SK-N-SH (cell line): ENCODE measurements around the gene MSANTD3. TPM values are rescaled to one million over a fixed set of nuclear protein-coding genes. Genes with fewer than 3 reads are reported as not detected.

Experiments used
- CTCF ChIA-PET: fragments of 300-600, 350-600 bp; formaldehyde crosslinking; extraction: SDS; loops from one replicate; lab custom pipeline; 2021; lab: Yijun Ruan, JAX
- POLR2A ChIA-PET: fragments of 350-600 bp; sonication (Branson Sonifier 250); formaldehyde crosslinking; extraction: SDS; loops from one replicate; lab custom pipeline; 2020; ENCODE audit warnings: antibody characterized with exemption, inconsistent platforms; lab: Yijun Ruan, JAX
- DNase-seq: peaks from one replicate; pipeline ENCODE4 v3.0.0; 2012
- H2AFZ ChIP-seq: fragments of 200-600 bp; sonication (generic); 2 replicates; pipeline ENCODE4 v1.8.1; 2016; ENCODE audit warnings: antibody characterized with exemption, mild to moderate bottlenecking, low read depth
- H3F3A ChIP-seq: fragments of 200-600 bp; sonication (generic); replicated peaks from 2 replicates; pipeline ENCODE3; 2016; ENCODE audit warnings: antibody characterized with exemption, mild to moderate bottlenecking; ENCODE audit not compliant: insufficient read depth
- H3K27ac ChIP-seq, 2 experiments: fragments of 200-500 bp in 1 of 2; fragments of 200-600 bp in 1 of 2; sonication (Bioruptor generic) in 1 of 2; sonication (generic), shearing (Covaris generic) in 1 of 2; 2 replicates each; pipeline versions ENCODE4 v1.5.1 to v1.6.1; 2014 to 2016; ENCODE audit warnings: low read depth in 2 of 2, inconsistent platforms in 1 of 2, low read length in 1 of 2, mild to moderate bottlenecking in 1 of 2, mixed read lengths in 1 of 2
- H3K27me3 ChIP-seq: fragments of 200-600 bp; sonication (generic), shearing (Covaris generic); 2 replicates; pipeline ENCODE4 v1.6.1; 2016; ENCODE audit warnings: mixed run types; ENCODE audit not compliant: insufficient read depth
- H3K36me3 ChIP-seq, 2 experiments: fragments of 200-500 bp in 1 of 2; fragments of 200-600 bp in 1 of 2; sonication (Bioruptor generic) in 1 of 2; sonication (generic) in 1 of 2; replicated peaks in 1 of 2; 2 replicates each; pipeline versions ENCODE3 to v1.5.1; 2014 to 2016; ENCODE audit warnings: low read length in 1 of 2, mild to moderate bottlenecking in 1 of 2; ENCODE audit not compliant: insufficient read depth in 2 of 2, control insufficient read depth in 1 of 2
- H3K4me1 ChIP-seq, 2 experiments: fragments of 200-500 bp in 1 of 2; fragments of 200-600 bp in 1 of 2; sonication (Bioruptor generic) in 1 of 2; sonication (generic), shearing (Covaris generic) in 1 of 2; 2 replicates each; pipeline versions ENCODE4 v1.5.1 to v1.6.1; 2014 to 2016; ENCODE audit warnings: low read depth in 1 of 2, low read length in 1 of 2, mixed run types in 1 of 2; ENCODE audit not compliant: insufficient read depth in 2 of 2, control insufficient read depth in 1 of 2
- H3K4me2 ChIP-seq: fragments of 200-600 bp; sonication (generic), shearing (Covaris generic); 2 replicates; pipeline ENCODE4 v1.6.1; 2017; ENCODE audit warnings: mixed run types
- H3K4me3 ChIP-seq, 2 experiments: fragments of 200-500 bp in 1 of 2; fragments of 200-600 bp in 1 of 2; sonication (Bioruptor generic) in 1 of 2; sonication (generic), shearing (Covaris generic) in 1 of 2; 2 replicates each; pipeline versions ENCODE4 v1.5.1 to v1.8.1; 2014 to 2016; ENCODE audit warnings: low read depth in 2 of 2, inconsistent platforms in 1 of 2, low read length in 1 of 2, mild to moderate bottlenecking in 1 of 2, mixed read lengths in 1 of 2, moderate library complexity in 1 of 2
- H3K79me2 ChIP-seq: fragments of 200-600 bp; sonication (generic); 2 replicates; pipeline ENCODE4 v1.8.1; 2017; ENCODE audit warnings: mild to moderate bottlenecking; ENCODE audit not compliant: insufficient read depth
- H3K9ac ChIP-seq: fragments of 200-600 bp; sonication (generic); 2 replicates; pipeline ENCODE4 v1.6.1; 2017; ENCODE audit warnings: mixed run types
- H3K9me2 ChIP-seq: fragments of 200-600 bp; sonication (generic); 2 replicates; pipeline ENCODE4 v1.6.1; 2017; ENCODE audit warnings: mixed run types
- H3K9me3 ChIP-seq: fragments of 200-600 bp; sonication (generic); 2 replicates; pipeline ENCODE4 v1.6.1; 2017; ENCODE audit warnings: mixed run types, mild to moderate bottlenecking, moderate library complexity
- H4K20me1 ChIP-seq: fragments of 200-600 bp; sonication (generic); 2 replicates; pipeline ENCODE4 v1.6.1; 2017; ENCODE audit warnings: mild to moderate bottlenecking, mixed run types; ENCODE audit not compliant: insufficient read depth
- CTCF ChIP-seq: fragments of 200-600 bp; sonication (generic); IDR thresholded peaks from 2 replicates; pipeline ENCODE4 v1.6.1; 2017; ENCODE audit warnings: antibody characterized with exemption, mild to moderate bottlenecking, moderate library complexity
- ELF1 ChIP-seq: IDR thresholded peaks from 2 replicates; pipeline ENCODE4 v1.4.0; 2012
- EP300 ChIP-seq, 2 experiments: IDR thresholded peaks; 2 replicates each; pipeline versions ENCODE4 v1.4.0 to v1.6.1; 2012; ENCODE audit warnings: borderline replicate concordance in 1 of 2, low read depth in 1 of 2, low read length in 1 of 2
- EZH2phosphoT487 ChIP-seq: fragments of 200-600 bp; sonication (generic); IDR thresholded peaks from 2 replicates; pipeline ENCODE4 v1.6.1; 2017; ENCODE audit warnings: low read depth, mixed run types, mild to moderate bottlenecking, antibody characterized with exemption, moderate library complexity, borderline replicate concordance
- FOXJ3 ChIP-seq: sonication (generic); formaldehyde crosslinking; IDR thresholded peaks from 2 replicates; pipeline ENCODE4 v1.5.1; 2020; ENCODE audit warnings: mild to moderate bottlenecking, missing genetic modification reagents
- FOXM1 ChIP-seq: IDR thresholded peaks from 2 replicates; pipeline ENCODE4 v1.4.0; 2012; ENCODE audit warnings: low read depth, mild to moderate bottlenecking
- GATA2 ChIP-seq: sonication (generic); formaldehyde crosslinking; IDR thresholded peaks from 2 replicates; pipeline ENCODE4 v1.5.0; 2020; ENCODE audit warnings: mild to moderate bottlenecking, missing genetic modification reagents
- IRF3 ChIP-seq: fragments of 150-350 bp; IDR thresholded peaks from 2 replicates; pipeline ENCODE4 v1.6.1; 2016; ENCODE audit warnings: mild to moderate bottlenecking, low read depth, low read length
- MEF2A ChIP-seq: IDR thresholded peaks from 2 replicates; pipeline ENCODE4 v1.4.0; 2012; ENCODE audit warnings: low read depth, borderline replicate concordance
- REST ChIP-seq: IDR thresholded peaks from 2 replicates; pipeline ENCODE4 v1.6.1; 2012; ENCODE audit warnings: mild to moderate bottlenecking, low read depth, low read length, moderate library complexity
- SIN3A ChIP-seq: IDR thresholded peaks from 2 replicates; pipeline ENCODE4 v1.6.1; 2012; ENCODE audit warnings: low read depth, mild to moderate bottlenecking, low read length, moderate library complexity, borderline replicate concordance
- TAF1 ChIP-seq: IDR thresholded peaks from 2 replicates; pipeline ENCODE4 v1.6.1; 2012; ENCODE audit warnings: low read depth, mild to moderate bottlenecking, low read length, moderate library complexity, borderline replicate concordance
- TCF12 ChIP-seq: IDR thresholded peaks from 2 replicates; pipeline ENCODE4 v1.4.0; 2012
- TEAD4 ChIP-seq: IDR thresholded peaks from 2 replicates; pipeline ENCODE4 v1.4.0; 2012; ENCODE audit warnings: mild to moderate bottlenecking, borderline replicate concordance; ENCODE audit not compliant: insufficient read depth
- YY1 ChIP-seq: IDR thresholded peaks from 2 replicates; pipeline ENCODE4 v1.4.0; 2012; ENCODE audit warnings: low read depth, mild to moderate bottlenecking
- WGBS: methylation state at CpG from one replicate; pipeline ENCODE4 v1.1.6; 2017; ENCODE audit warnings: low lambda C conversion rate; 5-methylcytosine and 5-hydroxymethylcytosine counted together
- polyA plus RNA-seq, 3 experiments: library from polyadenylated mRNA; depleted of rRNA; stranded (reverse); fragments of >200 nt; gene quantifications; 2 replicates each; pipeline ENCODE4 v1.2.3, GENCODE V29; 2012
- TF ChIP-seq, protein P1 (sequence below): IDR thresholded peaks from 2 replicates; pipeline ENCODE4; 2012

MSANTD3 gene
- polyA plus RNA-seq, 1 of the 3 experiments (the other 2 are of a cell fraction) = 48.3 TPM

DNA sequence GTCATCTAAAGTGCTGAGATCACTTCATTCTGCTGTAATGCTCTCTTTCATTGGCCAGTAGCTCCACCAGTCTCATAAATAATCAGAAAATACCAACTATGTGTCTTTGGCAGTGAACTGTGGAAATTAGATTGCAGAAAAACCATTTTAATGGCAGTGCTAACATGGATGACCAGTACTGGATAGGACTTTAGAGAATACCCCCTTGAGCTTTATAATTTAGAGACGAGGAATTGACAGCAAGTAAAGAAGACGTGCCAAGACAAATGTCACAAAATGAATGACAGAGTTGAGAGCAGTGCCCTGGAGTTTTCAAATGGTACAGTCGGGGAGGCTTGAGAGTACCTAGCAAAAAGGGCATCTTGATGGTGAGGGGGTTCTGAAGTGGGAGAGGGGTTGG is 5.8 kb downstream of the MSANTD3 start:
- no peak for TF ChIP-seq EZH2phosphoT487
- no peak for TF ChIP-seq TCF12
- TF ChIP-seq IRF3 = no peak
- no peak for TF ChIP-seq FOXJ3 (CRISPR knock-in tag)
- no peak for TF ChIP-seq EP300 (IDR thresholded peaks at IDR 0.05; ENCODE audit: borderline replicate concordance in 1 of 2, low read depth in 1 of 2, low read length in 1 of 2)
- no peak for TF ChIP-seq GATA2 (CRISPR knock-in tag)
- no peak for TF ChIP-seq TEAD4
- TF ChIP-seq CTCF = no peak
- no peak for TF ChIP-seq YY1
- no peak for TF ChIP-seq FOXM1
- no peak for TF ChIP-seq ELF1
- no peak for TF ChIP-seq MEF2A
- no peak for TF ChIP-seq TAF1
- no peak for TF ChIP-seq SIN3A
- TF ChIP-seq, protein P1, sequence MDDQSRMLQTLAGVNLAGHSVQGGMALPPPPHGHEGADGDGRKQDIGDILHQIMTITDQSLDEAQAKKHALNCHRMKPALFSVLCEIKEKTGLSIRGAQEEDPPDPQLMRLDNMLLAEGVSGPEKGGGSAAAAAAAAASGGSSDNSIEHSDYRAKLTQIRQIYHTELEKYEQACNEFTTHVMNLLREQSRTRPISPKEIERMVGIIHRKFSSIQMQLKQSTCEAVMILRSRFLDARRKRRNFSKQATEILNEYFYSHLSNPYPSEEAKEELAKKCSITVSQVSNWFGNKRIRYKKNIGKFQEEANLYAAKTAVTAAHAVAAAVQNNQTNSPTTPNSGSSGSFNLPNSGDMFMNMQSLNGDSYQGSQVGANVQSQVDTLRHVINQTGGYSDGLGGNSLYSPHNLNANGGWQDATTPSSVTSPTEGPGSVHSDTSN = no peak
- no peak for TF ChIP-seq REST
- H3K27me3 ChIP-seq = no peaks in the 10 kb centered on the region
- H3K4me1 ChIP-seq = peaks cover 9 to 20% of the 10 kb centered on the region in 2 experiments; a peak in 3 of 4 replicates
- H2AFZ ChIP-seq = no peak overlapping the region
- H3K4me2 ChIP-seq = no peak overlapping the region
- H3K79me2 ChIP-seq = peaks cover 96% of the 10 kb centered on the region
- H3K4me3 ChIP-seq = no peak overlapping the region
- CTCF ChIA-PET = interaction anchor here (1.0 kb wide), 1 partner anchor 40 kb away, joined by 3 read pairs; the partner anchor contains the start of gene TMEFF1
- H3K36me3 ChIP-seq = peaks cover 2 to 10% of the 10 kb centered on the region in 2 experiments
- no peak overlapping the region for H3K9ac ChIP-seq
- 98% methylated on average over 3 of the region's 3 CpGs for WGBS
- POLR2A ChIA-PET = no interaction called here
- peaks cover 48% of the 10 kb centered on the region for H4K20me1 ChIP-seq
- H3K9me3 ChIP-seq = no peaks in the 10 kb centered on the region
- H3F3A ChIP-seq = peaks cover 31% of the 10 kb centered on the region
- H3K27ac ChIP-seq = no peak overlapping the region
- no peak for DNase-seq
- no peaks in the 10 kb centered on the region for H3K9me2 ChIP-seq
